Umbilical cord (tissue), 2 donors: ENCODE measurements around the gene ZFYVE27. TPM values are rescaled to one million over a fixed set of nuclear protein-coding genes. Genes with fewer than 3 reads are reported as not detected.

Experiments used
- DNase-seq: peaks from one replicate; pipeline ENCODE4 v3.0.0-alpha.2; 2015; ENCODE audit warnings: low spot score
- total RNA-seq: library from RNA; depleted of rRNA; stranded (reverse); fragments of >200 nt; gene quantifications from one replicate; pipeline ENCODE4 v1.2.3, GENCODE V29; 2014; ENCODE audit warnings: low replicate concordance; ENCODE audit not compliant: insufficient read depth

ZFYVE27 gene
- total RNA-seq, 1 donor from 2014 or later, result 11.6 TPM

DNA sequence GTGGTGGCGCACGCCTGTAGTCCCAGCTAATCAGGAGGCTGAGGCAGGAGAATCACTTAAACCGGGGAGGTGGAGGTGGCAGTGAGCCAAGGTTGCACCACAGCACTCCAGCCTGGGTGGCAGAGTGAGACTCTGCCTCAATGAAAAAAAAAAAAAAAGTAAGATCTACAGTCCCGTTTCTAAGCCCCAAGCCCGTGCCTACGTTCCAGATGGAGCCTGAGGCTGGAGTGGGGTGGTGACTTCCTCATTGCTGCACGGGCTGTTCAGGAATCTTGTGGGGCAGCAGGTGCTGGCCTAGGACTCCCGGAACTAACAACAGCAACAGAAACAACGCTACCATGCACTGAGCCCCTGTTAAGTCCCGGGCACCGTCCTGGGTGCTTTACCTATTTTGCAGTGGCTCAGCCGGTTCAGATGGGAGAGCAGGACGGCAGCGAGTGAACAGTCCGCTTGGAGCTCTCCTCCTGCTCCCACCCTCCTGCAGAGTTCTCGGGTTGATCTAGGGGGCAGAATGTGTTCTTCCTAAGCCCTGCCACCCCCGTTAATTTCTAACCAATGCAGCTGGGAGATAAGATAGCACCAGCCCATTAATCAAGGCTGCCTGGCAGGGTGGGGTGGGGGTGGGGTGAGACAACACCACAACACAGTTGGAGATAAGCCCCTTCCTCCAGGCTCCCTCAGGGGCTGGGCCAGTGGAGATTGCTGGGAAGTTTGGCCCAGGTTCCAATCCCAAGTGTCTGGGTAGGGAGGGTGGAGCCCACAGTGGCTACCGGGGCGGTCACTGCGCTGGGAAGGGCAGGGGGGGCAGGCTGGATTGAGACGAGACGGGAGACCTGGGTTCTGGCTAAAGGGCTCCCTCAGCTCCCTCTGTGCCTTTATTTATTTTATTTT, 51.9 kb downstream of the ZFYVE27 start:
- DNase-seq, result peak; percentile 64

DNA sequence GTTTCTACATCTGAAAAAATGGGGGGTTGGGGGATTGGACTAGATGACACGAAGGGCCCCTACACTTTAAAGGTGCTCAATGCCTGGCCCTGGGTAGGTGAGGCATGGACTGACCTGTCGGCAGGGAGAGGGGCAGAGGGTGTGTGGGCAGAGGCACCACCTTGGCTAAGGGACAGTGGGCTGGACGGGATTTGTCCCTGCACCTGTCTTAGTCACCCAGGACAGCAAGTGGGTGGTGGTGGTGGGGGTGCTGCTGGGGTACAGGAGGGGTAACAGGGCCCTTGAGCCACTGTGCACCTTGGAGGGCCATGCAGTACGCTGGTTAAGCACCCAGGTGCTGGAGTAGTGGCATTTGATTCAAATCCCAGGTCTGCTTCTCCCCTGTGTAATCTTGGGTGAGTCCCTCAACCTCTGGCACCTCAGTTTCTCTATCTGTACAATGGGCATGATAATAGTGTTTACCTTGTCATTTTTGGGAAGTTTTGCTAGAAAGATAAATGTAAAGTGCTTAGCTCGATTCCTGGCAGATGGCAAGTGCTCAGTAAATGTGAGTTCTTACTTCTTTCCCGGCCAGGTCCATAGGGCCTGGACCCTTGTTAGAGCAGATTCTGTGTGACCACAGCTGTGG, 53.0 kb downstream of the ZFYVE27 start:
- no peak for DNase-seq

DNA sequence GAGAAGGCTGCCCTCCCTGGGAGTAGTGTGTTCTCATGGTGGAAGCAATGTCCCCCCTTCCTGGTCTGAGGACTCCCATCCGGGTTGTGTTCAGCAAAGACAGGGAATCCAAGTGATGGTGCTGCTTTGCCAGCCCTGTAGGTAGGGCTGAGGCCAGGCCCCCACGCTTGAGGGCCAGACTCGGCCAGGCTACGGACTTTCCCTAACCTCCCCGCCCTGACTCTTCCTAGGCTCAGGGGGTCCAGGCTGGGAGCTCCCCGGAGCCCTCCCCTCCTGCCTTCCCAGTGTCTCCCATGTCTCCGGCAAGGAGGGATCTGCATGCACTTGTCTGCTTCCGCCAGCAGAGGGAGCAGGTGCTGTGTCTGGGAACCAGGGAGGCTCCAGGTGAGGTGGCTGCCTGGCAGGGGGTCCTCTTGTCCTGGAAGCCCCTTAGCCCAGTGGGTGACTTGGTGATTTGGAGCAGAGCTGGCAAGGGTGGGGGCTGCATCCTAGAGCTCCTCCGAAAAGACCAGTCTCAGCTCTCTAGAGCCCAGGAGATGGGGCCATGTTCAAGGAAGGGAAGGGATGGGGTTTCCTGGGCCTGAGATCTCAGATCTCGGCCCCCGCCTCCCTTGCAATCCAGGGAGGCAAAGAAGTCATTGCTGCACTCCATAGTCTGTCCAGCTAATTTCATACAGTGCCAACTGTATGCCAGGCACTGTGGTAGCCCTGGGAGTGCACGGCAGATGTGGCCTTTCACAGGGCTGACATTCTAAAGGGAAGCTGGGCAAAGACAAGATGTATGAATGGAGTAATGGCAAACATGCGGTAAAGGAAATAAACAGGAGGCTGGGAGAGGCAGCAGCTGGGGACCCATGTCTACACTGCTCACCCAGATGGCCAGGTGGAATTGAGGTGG, 55.1 kb downstream of the ZFYVE27 start:
- peak; percentile 56 for DNase-seq

DNA sequence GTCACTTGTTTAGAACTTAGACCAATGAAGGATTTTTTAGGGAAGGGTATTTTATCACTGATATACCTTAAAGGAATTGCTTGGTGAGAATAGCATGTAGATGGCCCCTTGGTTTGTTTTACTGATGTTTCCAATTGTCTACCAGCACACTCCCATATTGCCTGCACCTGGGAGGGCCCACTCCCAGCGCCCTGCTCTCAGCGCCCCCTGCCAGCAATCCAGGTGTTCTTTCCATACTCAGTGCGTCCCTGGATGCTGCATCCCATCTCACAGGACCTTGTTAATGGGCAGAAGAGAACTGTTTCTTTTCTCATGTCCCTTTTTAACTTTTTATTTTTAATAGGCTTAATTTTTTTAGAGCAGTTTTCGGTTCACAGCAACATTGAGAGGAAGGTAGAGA, 59.0 kb downstream of the ZFYVE27 start:
- no peak for DNase-seq

DNA sequence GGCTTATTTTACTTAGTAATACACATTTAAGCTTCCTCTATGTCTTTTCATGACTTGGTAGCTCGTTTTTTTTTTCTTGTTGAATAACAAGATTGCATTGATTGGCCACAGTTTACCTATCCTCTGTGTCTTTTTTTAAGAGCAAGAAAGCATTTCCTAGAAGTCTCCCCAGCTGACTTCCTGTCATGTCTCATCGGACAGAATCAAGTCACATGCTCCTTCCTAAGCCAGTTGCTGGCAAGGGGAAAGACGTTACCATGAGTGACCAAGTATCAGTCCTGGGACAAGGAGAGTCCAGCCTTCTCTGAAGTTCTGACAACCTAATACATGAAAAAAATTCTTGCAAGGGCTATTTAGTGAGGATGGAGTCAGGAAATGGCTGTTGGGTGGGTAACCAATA, 59.7 kb downstream of the ZFYVE27 start:
- DNase-seq, result no peak

DNA sequence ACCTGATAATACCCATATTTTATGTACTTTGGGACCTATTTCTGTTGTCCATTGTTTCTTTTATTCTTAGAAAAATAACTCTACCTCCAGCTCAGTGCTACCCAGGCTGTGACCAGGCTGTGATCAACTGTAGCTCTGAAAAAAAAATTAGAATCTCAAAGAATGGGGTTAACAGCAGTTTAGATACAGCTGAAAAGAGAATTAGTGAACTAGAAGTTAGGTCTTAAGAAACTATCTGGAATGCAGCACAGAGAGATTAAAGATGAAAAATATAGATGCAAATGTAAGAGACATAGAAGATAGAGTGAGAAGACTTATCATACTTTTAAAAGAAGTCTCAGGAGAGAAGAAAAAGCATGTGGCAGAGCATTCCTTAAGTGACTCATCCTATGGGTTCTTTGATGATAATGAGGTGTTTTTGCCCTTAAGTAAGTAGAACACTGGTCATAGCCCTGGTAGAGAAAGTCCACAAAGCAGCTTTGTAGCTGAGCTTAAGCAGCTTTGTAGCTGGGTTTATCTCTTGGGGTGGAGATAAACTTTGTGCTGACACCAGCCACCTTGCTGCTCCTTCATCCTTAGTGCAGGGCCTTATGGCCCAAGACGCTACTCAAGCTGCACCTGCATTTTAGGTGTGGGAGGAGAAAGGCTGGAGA, 62.2 kb downstream of the ZFYVE27 start:
- DNase-seq, result no peak

DNA sequence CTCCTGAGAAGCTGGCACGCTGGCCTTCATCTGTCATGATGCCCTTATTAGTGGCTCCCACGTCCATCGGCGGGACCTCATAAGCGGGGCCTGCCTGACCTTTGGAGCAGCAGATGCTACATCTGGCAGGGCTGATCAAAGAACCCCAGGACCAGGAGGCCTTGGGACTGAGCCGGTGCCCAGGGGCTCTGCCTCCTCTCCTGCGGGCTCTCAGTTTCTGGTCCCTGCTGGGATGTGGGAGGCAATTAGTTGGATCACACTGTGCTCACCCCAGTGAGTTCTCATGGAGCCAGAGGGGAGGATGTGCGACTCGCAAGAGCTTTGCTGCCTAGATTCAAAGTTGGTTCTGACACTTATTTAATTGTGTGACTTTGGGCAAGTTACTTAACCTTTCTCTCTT, 63.5 kb downstream of the ZFYVE27 start:
- no peak for DNase-seq

DNA sequence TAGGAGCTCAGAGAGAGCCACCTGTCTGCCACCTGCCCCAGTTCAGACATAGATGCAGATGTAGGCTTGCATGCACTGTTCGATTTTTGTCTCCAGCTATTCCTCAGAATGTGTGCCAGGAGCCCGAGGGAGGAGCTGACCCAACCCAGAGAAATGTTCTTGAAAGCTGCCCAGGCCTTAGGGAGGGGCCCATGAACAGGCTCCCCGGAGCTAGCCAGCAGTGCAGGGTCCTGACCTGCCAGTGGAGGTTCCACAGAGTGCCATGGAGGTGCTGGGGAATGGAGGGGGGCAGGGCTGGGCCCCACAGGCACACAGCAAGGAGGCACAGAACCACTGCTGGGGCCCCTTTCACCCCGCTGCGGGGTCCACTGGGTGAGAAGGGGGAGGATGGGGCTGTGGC, 64.5 kb downstream of the ZFYVE27 start:
- no peak for DNase-seq

DNA sequence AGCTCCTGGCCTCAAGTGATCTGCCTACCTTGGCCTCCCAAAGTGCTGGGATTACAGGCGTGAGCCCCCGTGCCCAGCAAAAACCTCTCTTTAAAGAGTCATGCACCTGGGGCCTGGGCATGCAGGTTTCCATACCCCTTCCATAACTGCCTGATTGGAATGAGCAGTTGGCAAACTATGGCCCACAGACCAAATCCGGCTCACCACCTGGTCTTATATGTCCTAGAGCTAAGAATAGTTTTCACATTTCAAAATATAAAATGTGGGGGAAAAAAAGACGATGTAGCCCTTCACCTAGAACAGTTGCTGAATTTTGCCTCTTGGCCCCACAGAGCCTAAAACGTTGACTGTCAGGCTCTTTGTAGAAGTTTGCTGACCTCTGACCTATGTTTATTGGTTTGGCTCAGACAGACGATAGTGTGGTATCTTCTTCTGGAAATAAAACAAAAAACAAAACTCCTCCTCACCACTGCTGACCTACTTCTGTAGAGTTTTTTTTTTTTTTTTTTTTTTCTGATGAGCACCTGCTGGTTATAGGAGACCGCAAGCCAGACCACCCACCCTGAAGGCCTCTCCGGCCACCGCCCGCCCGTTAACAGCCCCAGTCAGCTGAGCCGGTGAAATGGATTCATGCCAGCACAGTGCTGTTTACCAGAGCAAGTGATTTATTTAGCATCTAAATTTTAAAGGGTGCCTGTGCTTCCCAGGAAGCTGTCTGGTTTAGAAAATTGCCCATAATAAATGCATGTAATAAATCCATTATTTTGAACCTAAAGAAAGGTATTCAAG, 68.4 kb downstream of the ZFYVE27 start:
- DNase-seq, result no peak

DNA sequence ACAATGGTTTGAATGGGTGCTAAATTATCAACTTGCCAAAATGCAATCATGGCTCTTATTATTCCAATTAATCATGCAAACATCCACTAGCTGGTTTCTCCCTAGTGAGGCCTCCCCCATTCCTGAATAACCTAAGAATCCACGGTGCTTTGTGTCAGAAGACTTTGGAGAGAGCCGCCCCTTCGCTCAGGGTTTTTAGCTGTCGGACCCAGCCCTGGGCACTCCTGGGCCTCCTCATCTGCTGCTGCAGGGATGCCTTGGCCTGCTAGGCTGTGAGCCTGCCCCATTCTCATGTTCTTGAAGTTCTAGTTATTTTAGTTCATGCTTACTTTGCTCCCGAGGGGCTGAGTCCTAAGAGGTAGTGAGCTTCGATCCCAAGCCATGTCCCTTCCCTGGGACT, 69.0 kb downstream of the ZFYVE27 start:
- DNase-seq, result no peak

DNA sequence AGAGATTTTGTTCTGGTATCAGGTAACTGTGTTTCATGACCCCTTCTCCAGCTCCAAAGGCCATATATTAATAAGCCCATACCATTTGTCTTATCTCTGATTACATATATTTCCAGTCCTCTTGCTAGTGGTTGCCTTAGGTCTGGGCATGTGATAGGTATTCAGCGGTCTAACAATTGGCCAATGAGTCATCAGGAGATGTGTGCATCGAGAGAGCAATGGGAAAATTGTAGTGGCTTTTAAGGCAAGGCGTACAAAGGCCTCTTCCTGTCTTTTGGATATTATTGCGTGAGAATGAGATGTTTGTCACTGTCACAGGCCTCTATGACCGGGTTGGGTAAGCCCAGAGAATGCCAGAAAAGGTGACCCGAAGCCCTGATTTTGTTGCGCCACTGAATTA, 73.5 kb downstream of the ZFYVE27 start:
- DNase-seq, result no peak

Other genes starting within 250 kb of the ZFYVE27 start
- 66.2 TPM for gene MMS19, start 238.7 kb upstream of the ZFYVE27 start, total RNA-seq
- 16.9 TPM for gene UBTD1, start 238.2 kb upstream of the ZFYVE27 start, total RNA-seq
- not detected for gene ANKRD2, start 164.3 kb upstream of the ZFYVE27 start, total RNA-seq
- 5.1 TPM for gene HOGA1, start 152.7 kb upstream of the ZFYVE27 start, total RNA-seq
- gene C10orf62, start 147.4 kb upstream of the ZFYVE27 start, total RNA-seq, result 0.96 TPM
- gene MORN4, start 103.6 kb upstream of the ZFYVE27 start, total RNA-seq, result 0.48 TPM
- gene PI4K2A, start 96.5 kb upstream of the ZFYVE27 start, total RNA-seq, result 11.6 TPM
- 7.0 TPM for gene AVPI1, start 49.9 kb upstream of the ZFYVE27 start, total RNA-seq
- 29.1 TPM for gene MARVELD1, start 23.4 kb upstream of the ZFYVE27 start, total RNA-seq
- gene SFRP5, start 34.9 kb downstream of the ZFYVE27 start, total RNA-seq, result 0.48 TPM
- gene GOLGA7B, start 112.7 kb downstream of the ZFYVE27 start, total RNA-seq, result 0.96 TPM